ENCODE measurements around the gene NSMCE1.
"Not testable (repeated sequence)": the region's sequence is repeated elsewhere in the genome, so short reads cannot be mapped to it uniquely, and the experiment has no call there.

Gene NSMCE1

GRCh38 chr16:27208796-27209195, 59.8 kb downstream of the NSMCE1 start:
- DNase-seq, result no peak

GRCh38 chr16:27208081-27208680, 60.4 kb downstream of the NSMCE1 start:
- DNase-seq, result no peak

DNA sequence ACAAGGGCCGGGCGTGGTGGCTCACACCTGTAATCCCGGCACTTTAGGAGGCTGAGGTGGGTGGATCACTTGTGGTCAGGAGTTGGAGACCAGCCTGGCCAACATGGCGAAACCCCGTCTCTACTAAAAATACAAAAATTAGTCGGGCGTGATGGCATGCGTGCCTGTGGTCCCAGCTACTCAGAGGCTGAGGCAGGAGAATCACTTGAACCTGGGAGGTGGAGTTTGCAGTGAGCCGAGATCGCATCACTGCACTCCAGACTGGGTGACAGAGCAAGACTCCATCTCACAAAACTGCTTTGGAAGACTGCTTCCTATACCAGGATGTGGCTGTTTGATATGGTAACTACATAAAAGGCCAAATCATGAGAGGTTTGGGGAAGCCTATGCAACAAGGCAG, 61.5 kb downstream of the NSMCE1 start:
- DNase-seq, result not testable (repeated sequence)

DNA sequence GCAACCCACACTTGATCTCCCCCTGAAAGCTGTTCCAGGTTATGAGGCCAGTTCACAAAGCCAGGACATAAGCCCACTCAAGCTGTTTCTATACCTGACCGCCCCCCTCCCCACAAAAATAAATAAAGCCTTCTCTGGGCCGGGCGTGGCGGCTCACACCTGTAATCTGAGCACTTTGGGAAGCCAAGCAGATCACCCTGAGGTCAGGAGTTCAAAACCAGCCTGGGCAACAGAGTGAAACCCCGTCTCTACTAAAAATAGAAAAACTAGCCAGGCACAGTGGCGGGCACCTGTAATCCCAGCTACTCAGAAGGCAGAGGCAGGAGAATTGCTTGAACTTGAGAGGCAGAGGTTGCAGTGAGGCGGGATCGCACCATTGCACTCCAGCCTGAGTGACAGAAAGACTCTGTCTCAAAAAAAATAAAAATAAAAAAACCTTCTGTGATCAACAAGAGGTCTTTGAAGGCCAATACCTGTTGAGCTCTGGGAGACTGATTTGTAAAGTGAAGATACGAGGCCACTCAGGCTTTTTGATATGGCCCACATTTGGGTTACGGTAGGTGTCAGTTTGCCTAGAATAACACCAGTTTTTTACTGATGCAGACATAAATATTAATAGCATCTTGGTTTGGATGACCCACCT, 63.0 kb downstream of the NSMCE1 start:
- DNase-seq, result no peak

DNA sequence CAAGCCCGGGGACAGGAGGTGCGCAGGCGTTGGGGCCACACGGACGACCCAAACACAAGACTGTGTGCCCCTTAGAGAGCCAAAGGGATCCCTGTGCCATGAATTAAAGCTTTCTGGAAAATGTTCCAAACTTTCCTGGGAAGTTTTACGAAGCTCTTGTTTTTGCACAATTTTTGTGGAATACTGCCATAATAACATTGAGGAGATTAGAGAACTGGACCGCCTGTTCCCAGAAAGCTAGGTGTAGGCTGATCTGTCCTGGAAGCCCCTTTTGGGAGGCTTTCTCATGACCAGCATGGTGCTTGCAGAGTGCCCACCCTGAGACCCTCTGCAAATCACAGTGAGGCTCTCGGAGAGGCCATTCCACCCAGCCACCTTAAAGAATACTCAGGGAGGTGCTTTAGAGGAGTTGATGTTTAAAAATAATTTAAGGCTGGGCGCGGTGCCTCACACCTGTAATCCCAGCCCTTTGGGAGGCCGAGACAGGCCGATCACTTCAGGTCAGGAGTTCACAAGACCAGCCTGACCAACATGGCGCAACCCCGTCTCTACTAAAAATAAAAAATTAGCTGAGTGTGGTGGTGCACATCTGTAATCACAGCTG, 64.2 kb downstream of the NSMCE1 start:
- no peak for DNase-seq

- DNase-seq, result peak; percentile 99
These were observed 64.9 kb downstream of the NSMCE1 start, which contains the start of gene KDM8 for GRCh38 chr16:27203507-27204311. TSS of gene KDM8 (plus strand) at chr16:27203526. CDS start at chr16:27210124, 6,598 bp downstream.

GRCh38 chr16:27202923-27203506, 65.6 kb downstream of the NSMCE1 start:
- DNase-seq, result peak; percentile 94

GRCh38 chr16:27200914-27201313, 67.7 kb downstream of the NSMCE1 start:
- not testable (repeated sequence) for DNase-seq

DNA sequence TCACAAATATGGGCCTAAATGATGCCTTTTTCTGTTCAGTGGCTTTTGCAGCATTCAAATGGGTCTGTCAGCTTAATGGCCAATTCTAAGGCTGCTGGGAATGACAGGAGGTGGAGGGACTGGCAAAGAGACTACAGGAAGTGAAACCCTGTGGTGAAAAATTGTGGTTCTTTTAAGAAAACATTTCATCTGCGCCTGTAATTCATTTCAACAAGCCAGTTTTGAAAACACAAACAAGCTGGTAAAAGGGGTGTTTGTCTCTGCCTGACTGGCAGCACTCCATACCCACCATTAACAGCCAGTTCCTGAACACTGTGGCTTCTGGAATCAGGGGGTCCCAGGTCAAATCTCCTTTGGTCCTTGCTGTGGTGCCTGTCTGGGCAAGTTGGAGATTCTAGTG, 68.8 kb downstream of the NSMCE1 start:
- DNase-seq, result peak; percentile 17

GRCh38 chr16:27199235-27199586, 69.4 kb downstream of the NSMCE1 start:
- DNase-seq, result no peak

DNA sequence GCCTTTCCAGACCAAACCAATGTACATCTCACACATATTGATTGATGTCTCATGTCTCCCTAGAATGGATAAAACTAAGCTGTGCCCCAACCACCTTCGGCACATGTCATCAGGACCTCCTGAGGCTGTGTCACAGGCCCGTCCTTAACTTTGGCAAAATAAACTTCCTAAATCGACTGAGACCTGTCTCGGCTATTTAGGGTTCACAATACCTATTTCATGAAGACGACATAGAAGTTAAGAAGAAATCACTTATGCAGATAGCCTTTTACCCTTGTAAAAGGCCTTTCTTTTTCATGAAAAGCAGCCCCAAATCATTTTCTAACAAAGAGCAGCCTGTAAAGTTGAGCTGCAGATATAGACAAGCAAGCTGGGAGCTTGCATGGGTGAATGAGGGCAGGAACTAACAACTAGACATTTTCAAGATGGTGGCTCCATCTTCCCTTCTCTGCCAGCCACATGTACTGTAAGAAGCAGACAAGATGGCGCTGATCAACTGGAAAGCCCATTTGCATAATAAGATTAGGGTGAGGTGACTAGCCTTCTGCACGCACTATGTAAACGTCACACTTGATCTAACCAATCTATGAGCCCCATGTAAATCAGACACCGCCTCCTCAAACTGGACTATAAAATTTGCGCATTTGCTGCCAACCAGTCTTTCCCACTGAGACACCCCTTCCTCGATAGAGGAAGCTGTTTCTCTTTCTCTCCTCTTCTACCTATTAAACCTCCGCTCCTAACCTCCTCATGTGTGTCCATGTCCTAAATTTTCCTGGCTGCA, 69.9 kb downstream of the NSMCE1 start:
- DNase-seq, result no peak

DNA sequence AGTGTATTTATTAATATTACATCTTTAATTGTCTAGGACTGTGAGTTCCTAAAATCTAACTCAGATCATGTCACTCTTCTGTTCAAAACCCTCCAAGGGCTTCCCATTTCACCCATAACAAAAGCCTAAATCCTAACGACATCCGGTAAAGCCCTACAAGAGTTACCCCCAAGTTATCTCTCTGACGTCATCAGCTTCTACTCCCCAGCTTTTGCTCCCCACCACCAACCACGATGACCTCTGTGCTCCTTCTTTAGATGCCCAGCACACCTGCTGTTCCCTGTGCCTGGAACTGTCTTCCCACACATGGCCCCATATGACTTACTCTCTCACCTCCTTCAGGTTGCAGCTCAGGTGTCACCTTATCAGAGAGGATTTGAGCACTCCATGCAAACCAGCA, 71.6 kb downstream of the NSMCE1 start:
- DNase-seq, result no peak

DNA sequence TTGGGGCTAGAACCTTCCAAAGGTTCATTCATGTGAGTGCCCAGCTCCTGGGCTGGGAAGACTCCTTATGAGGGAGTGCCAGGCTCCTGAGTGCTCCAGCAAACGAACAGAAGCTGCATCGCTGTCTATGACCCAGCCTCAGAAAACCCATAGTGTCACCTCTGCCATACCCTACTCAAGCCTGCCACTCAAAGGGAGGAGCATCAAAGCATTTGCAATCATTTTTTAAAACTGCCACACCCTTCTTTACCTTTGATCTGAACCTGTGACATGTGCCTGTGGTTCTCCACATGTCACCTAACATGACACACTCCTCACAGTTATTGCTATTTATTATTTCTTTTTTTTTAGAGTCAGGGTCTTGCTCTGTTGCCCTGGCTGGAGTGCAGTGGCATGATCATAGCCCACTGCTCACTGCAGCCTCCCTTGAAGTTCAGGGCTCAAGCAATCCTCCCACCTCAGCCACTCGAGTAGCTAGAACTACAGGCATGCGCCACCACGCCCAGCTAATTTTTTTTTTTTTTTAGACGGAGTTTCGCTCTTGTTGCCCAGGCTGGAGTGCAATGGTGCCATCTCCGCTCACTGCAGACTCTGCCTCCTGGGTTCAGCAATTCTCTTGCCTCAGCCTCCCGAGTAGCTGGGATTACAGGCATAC, 72.5 kb downstream of the NSMCE1 start:
- DNase-seq, result no peak

DNA sequence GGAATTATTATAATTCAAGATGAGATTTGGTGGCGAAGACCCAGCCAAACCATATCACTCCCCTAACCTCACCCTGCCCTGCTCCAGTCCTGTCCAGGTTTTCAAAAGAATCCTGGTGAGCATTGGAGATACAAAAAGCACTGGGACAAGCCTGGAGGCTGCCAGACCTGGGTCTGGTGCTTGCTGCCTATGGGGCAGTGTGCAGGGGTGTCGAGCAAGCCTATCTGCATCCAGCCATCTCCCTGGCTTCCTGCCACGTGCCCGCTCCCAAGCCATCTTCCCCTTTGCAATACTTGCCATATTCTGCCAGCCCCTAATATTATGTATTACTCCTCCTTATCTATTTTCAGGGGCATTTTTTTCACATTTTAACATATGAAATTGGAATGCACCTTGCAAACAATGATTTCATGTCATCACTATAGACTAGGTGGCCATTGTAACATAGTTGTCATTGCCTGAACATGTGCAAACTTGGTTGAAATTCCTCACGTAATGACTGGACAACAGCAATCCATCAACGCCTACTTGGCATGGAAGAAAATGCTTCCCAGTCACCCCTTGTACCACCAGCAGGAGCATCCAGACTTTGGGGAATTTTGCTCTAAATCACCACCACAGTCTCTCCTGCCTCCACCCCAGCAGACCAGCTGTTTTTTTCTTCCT, 73.4 kb downstream of the NSMCE1 start:
- DNase-seq, result no peak

GRCh38 chr16:27193300-27193990, 75.1 kb downstream of the NSMCE1 start:
- DNase-seq, result no peak

DNA sequence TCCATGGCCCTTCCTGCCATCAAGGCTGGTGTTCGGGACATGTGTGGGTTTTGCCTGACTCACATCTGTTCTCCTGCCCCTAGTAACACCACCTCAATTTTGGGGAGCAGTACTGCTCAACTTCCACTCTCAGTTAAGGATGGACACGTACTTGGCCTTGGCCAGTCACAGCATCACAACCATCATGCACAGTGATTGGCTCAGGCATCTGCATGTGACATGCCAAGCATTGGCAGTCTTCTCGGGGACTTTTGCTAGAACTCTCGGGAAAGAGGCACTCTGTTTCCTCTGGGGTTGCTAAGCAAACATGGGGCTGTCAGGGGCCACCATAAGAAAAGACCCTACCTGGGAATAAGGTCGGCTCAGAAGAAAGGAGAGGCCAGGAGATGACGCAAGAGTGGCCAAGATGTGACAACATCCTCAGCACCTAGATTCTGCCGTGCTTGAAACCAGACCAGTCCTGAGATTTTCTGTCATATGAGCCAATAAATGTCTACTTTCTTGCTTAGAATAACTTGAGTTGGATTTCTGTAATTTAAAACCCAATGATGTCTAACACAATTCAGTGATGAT, 77.1 kb downstream of the NSMCE1 start:
- no peak for DNase-seq

DNA sequence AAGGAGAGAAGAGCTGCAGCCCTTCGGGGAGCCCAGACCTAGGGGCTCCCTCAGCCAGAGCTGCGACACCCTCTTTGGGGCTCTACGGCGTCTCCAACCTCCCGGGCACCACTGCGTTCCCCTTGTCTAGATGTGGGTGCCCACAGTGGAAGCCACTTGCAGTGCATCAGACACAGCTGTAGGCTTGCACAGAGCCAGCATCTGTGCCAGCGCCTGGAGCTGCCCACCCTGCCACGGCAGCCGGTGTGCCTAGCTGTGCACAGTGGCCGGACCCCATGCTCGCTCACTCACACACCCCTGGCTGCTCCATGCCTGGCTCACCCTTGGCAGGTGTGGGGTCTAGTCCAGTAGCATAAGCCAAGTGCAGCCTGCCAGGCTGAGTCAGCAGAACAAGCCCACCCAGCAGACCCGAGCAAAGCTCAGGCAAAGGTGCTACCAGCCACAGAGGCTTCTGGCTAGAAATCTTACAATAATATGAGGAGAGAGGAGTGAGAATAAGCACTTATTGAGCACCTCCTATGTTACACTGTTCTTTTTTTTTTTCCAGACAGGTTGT, 78.2 kb downstream of the NSMCE1 start:
- no peak for DNase-seq

GRCh38 chr16:27189335-27189972, 79.1 kb downstream of the NSMCE1 start:
- DNase-seq, result no peak

DNA sequence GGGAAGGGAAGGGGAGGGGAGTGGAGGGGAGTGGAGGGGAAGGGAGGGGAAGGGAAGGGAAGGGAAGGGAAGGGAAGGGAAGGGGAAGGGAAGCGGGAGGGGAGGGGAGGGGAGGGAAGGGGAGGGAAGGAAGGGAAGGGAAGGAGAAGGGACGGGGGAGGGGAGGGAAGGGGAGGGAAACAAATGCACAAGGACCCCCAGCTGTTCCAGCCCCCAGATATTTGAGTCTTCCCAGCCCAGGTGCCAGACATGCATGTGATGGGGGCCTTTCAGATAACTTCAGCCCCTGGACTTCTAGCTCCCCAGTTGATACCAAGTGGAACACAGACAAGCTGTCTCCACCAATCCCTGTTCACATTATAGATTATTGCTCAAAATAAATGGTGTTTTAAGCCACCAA, 79.9 kb downstream of the NSMCE1 start:
- no peak for DNase-seq

GRCh38 chr16:27185776-27186130, 82.8 kb downstream of the NSMCE1 start:
- DNase-seq, result no peak

Measured in fibroblast of skin of right biceps (primary cell).